ENCODE measurements around the gene TM9SF3. TPM values are rescaled to one million over a fixed set of nuclear protein-coding genes. Genes with fewer than 3 reads are reported as not detected.

Gene TM9SF3
- total RNA-seq, 1 experiment from 2014 or later = 79.3 TPM

GRCh38 chr10:96473866-96474265, 112.9 kb downstream of the TM9SF3 start:
- CTCF ChIA-PET = no interaction called here
- no peak for DNase-seq (ENCODE audit: low read depth, low spot score)
- intact Hi-C loops (cut with micrococcal nuclease) = no loop called here

More at GRCh38 chr10:96473866-96474265, 112.9 kb downstream of the TM9SF3 start:
- H4K20me1 ChIP-seq (ENCODE audit: insufficient read depth) = no peaks in the 10 kb centered on the region
- H3K79me2 ChIP-seq (ENCODE audit: insufficient read depth, low read length) = no peaks in the 10 kb centered on the region
- no peak for ATAC-seq
- no peak overlapping the region for H3K9ac ChIP-seq (ENCODE audit: low read length)
- H3K4me1 ChIP-seq (ENCODE audit: control insufficient read depth in 1 of 2, insufficient read depth in 2 of 2, low read length in 2 of 2) = peaks cover 0 to 6% of the 10 kb centered on the region in 2 experiments; a peak in 1 of 4 replicates
- ChIA-PET POLR2A (no interaction called here), RAD21 (ENCODE audit: low non-redundant PET in 1 of 2, low total read pairs in 2 of 2, uncharacterized antibody in 2 of 2, unreplicated experiment in 2 of 2) (no interaction called here)
- no peaks in the 10 kb centered on the region for H3K9me3 ChIP-seq (ENCODE audit: control insufficient read depth in 1 of 2, insufficient read depth in 1 of 2, low read depth in 1 of 2, low read length in 2 of 2)
- H3K27me3 ChIP-seq (ENCODE audit: insufficient read depth, low read length) = 0 out of 2 replicates have a peak, but pooled peaks cover 3% of the 10 kb centered on the region
- H3K4me2 ChIP-seq (ENCODE audit: low read length) = no peak overlapping the region
- H3K36me3 ChIP-seq (ENCODE audit: control insufficient read depth in 1 of 2, insufficient read depth in 2 of 2, low read length in 2 of 2) = no peaks in the 10 kb centered on the region
- no peaks in the 10 kb centered on the region for H3K9me2 ChIP-seq (ENCODE audit: insufficient read depth)
- no peak overlapping the region for H3K4me3 ChIP-seq (replicated peaks in 1 of 2; ENCODE audit: low read depth in 1 of 2, low read length in 2 of 2)
- TF ChIP-seq ZNF274 (IDR thresholded peaks at IDR 0.05; ENCODE audit: low read depth, low read length) (no peak), YY1 (IDR thresholded peaks at IDR 0.05; ENCODE audit: extremely low read depth, insufficient replicate concordance, low read depth, low read length) (no peak), EGR1 (IDR thresholded peaks at IDR 0.05; ENCODE audit: low read depth) (no peak), SRF (IDR thresholded peaks at IDR 0.05; ENCODE audit: low read depth) (no peak), RAD21 (IDR thresholded peaks at IDR 0.05; ENCODE audit: low read depth) (no peak), SIN3A (IDR thresholded peaks at IDR 0.05; ENCODE audit: low read depth) (no peak), ZBTB33 (IDR thresholded peaks at IDR 0.05; ENCODE audit: extremely low read depth, insufficient replicate concordance, low read length) (no peak), ZFX (IDR thresholded peaks at IDR 0.05) (no peak), EZH2 (IDR thresholded peaks at IDR 0.05) (no peak), TCF7L2 (IDR thresholded peaks at IDR 0.05; ENCODE audit: borderline replicate concordance, extremely low read depth, insufficient read depth, insufficient read length) (no peak), EZH2phosphoT487 (IDR thresholded peaks at IDR 0.05; ENCODE audit: borderline replicate concordance) (no peak), CEBPB (IDR thresholded peaks at IDR 0.05; ENCODE audit: low read depth) (no peak), JUND (IDR thresholded peaks at IDR 0.05) (no peak), FOSL1 (IDR thresholded peaks at IDR 0.05; ENCODE audit: low read depth) (no peak), POLR2A (IDR thresholded peaks at IDR 0.05; ENCODE audit: borderline replicate concordance, extremely low read depth, insufficient read depth, insufficient read length) (no peak), REST (IDR thresholded peaks at IDR 0.05; ENCODE audit: low read depth) (no peak), SP1 (IDR thresholded peaks at IDR 0.05; ENCODE audit: low read depth) (no peak), POLR2AphosphoS5 (IDR thresholded peaks at IDR 0.05; ENCODE audit: low read depth, low read length) (no peak), ATF3 (IDR thresholded peaks at IDR 0.05) (no peak)
- no peak overlapping the region for H3K27ac ChIP-seq (ENCODE audit: low read depth, low read length)
- BruUV-seq (replicated peaks) = no TSS peak
- no peak overlapping the region for H2AFZ ChIP-seq (ENCODE audit: low read depth, low read length, poor library complexity, severe bottlenecking)

Measured in HCT116 (cell line).